OCI-LY1 (cell line): Measurements from ENCODE around the gene ANKRD2.

Experiments
- H2AFZ ChIP-seq: fragments of 200-600 bp; sonication (generic), shearing (Covaris generic); 2 replicates; pipeline ENCODE4 v1.6.0; 2014; ENCODE audit warnings: antibody characterized with exemption, mild to moderate bottlenecking, low read length
- H3F3A ChIP-seq: fragments of 200-600 bp; sonication (generic), shearing (Covaris generic); 2 replicates; pipeline ENCODE4 v1.6.0; 2014; ENCODE audit warnings: mild to moderate bottlenecking, antibody characterized with exemption, low read length, moderate library complexity; ENCODE audit not compliant: insufficient read depth
- H3K27ac ChIP-seq: fragments of 200-600 bp; sonication (generic); 2 replicates; pipeline ENCODE4 v1.5.1; 2014; ENCODE audit warnings: low read length, mixed run types, mild to moderate bottlenecking, low read depth; ENCODE audit not compliant: poor library complexity, severe bottlenecking
- H3K27me3 ChIP-seq: fragments of 200-600 bp; sonication (generic); 2 replicates; pipeline ENCODE4 v1.6.0; 2014; ENCODE audit warnings: antibody characterized with exemption, mild to moderate bottlenecking, low read length, moderate library complexity; ENCODE audit not compliant: insufficient read depth
- H3K36me3 ChIP-seq: fragments of 200-600 bp; sonication (generic); 2 replicates; pipeline ENCODE4 v1.6.1; 2014; ENCODE audit warnings: mild to moderate bottlenecking, antibody characterized with exemption, low read length, moderate library complexity, mixed read lengths; ENCODE audit not compliant: insufficient read depth
- H3K4me1 ChIP-seq: fragments of 200-600 bp; sonication (generic); 2 replicates; pipeline ENCODE4 v1.5.1; 2014; ENCODE audit warnings: mild to moderate bottlenecking, low read length, moderate library complexity; ENCODE audit not compliant: insufficient read depth, severe bottlenecking
- H3K4me2 ChIP-seq: fragments of 200-600 bp; sonication (generic), shearing (Covaris generic); 2 replicates; pipeline ENCODE4 v1.6.1; 2014; ENCODE audit warnings: low read length
- H3K4me3 ChIP-seq: fragments of 200-600 bp; sonication (generic); 2 replicates; pipeline ENCODE4 v1.5.1; 2014; ENCODE audit warnings: low read length, low read depth, mild to moderate bottlenecking, mixed read lengths; ENCODE audit not compliant: poor library complexity, severe bottlenecking
- H3K79me2 ChIP-seq: fragments of 200-600 bp; shearing (Covaris generic); 2 replicates; pipeline ENCODE4 v1.6.1; 2016; ENCODE audit warnings: mixed run types, low read length, mixed read lengths; ENCODE audit not compliant: insufficient read depth
- H3K9ac ChIP-seq: fragments of 200-600 bp; sonication (generic), shearing (Covaris generic); 2 replicates; pipeline ENCODE4 v1.6.1; 2014; ENCODE audit warnings: mild to moderate bottlenecking, low read length, mixed read lengths
- H3K9me2 ChIP-seq: fragments of 200-600 bp; sonication (generic), shearing (Covaris generic); 2 replicates; pipeline ENCODE4 v1.6.1; 2014; ENCODE audit warnings: low read depth, mild to moderate bottlenecking, low read length, mixed read lengths
- H3K9me3 ChIP-seq: fragments of 200-600 bp; shearing (Covaris generic); 2 replicates; pipeline ENCODE4 v1.6.1; 2014; ENCODE audit warnings: low read length, mixed read lengths
- H4K20me1 ChIP-seq: fragments of 200-600 bp; sonication (generic), shearing (Covaris generic); 2 replicates; pipeline ENCODE4 v1.6.0; 2016; ENCODE audit warnings: mild to moderate bottlenecking, low read length; ENCODE audit not compliant: insufficient read depth
- CTCF ChIP-seq: fragments of 200-600 bp; sonication (generic), shearing (Covaris generic); IDR thresholded peaks from 2 replicates; pipeline ENCODE4 v1.5.1; 2017; ENCODE audit warnings: mild to moderate bottlenecking, antibody characterized with exemption, low read length, moderate library complexity, mixed read lengths
- EZH2 ChIP-seq: fragments of 200-600 bp; sonication (generic), shearing (Covaris generic); IDR thresholded peaks from 2 replicates; pipeline ENCODE4 v1.8.0; 2017; ENCODE audit warnings: borderline replicate concordance, mixed run types, mild to moderate bottlenecking, antibody characterized with exemption, low read length, moderate library complexity, mixed read lengths

The ANKRD2 gene

GRCh38 chr10:97580421-97581367 is 8.1 kb downstream of the ANKRD2 start:
- no peak overlapping the region for H3K27ac ChIP-seq
- no peak overlapping the region for H3K4me2 ChIP-seq
- no peaks in the 10 kb centered on the region for H3K79me2 ChIP-seq
- no peaks in the 10 kb centered on the region for H3K36me3 ChIP-seq
- H3K9ac ChIP-seq = no peak overlapping the region
- H3K4me1 ChIP-seq = no peaks in the 10 kb centered on the region
- H3K27me3 ChIP-seq = no peaks in the 10 kb centered on the region
- no peak overlapping the region for H2AFZ ChIP-seq
- H3K9me2 ChIP-seq = no peaks in the 10 kb centered on the region
- no peaks in the 10 kb centered on the region for H3K9me3 ChIP-seq
- no peaks in the 10 kb centered on the region for H3F3A ChIP-seq
- H4K20me1 ChIP-seq = no peaks in the 10 kb centered on the region
- TF ChIP-seq EZH2 (no peak), CTCF (no peak)
- H3K4me3 ChIP-seq = no peak overlapping the region

- no peaks in the 10 kb centered on the region for H3F3A ChIP-seq
Measured at GRCh38 chr10:97582169-97582568, 9.6 kb downstream of the ANKRD2 start.

GRCh38 chr10:97583476-97583875 is 10.9 kb downstream of the ANKRD2 start:
- H3K4me2 ChIP-seq = no peak overlapping the region

More at GRCh38 chr10:97582169-97582568, 9.6 kb downstream of the ANKRD2 start:
- Histone ChIP-seq H4K20me1 (no peaks in the 10 kb centered on the region), H3K4me1 (no peaks in the 10 kb centered on the region), H3K9me2 (no peaks in the 10 kb centered on the region), H3K9ac (no peak overlapping the region), H2AFZ (no peak overlapping the region), H3K79me2 (no peaks in the 10 kb centered on the region), H3K9me3 (no peaks in the 10 kb centered on the region), H3K27ac (no peak overlapping the region), H3K27me3 (no peaks in the 10 kb centered on the region), H3K4me3 (no peak overlapping the region), H3K4me2 (no peak overlapping the region), H3K36me3 (no peaks in the 10 kb centered on the region)
- TF ChIP-seq EZH2 (no peak), CTCF (no peak)

More at GRCh38 chr10:97583476-97583875, 10.9 kb downstream of the ANKRD2 start:
- no peak overlapping the region for H3K9ac ChIP-seq
- no peak overlapping the region for H2AFZ ChIP-seq
- no peaks in the 10 kb centered on the region for H3K9me3 ChIP-seq
- H3K36me3 ChIP-seq = no peaks in the 10 kb centered on the region
- no peaks in the 10 kb centered on the region for H3K79me2 ChIP-seq
- no peaks in the 10 kb centered on the region for H3F3A ChIP-seq
- no peak overlapping the region for H3K4me3 ChIP-seq
- H4K20me1 ChIP-seq = no peaks in the 10 kb centered on the region
- no peaks in the 10 kb centered on the region for H3K4me1 ChIP-seq
- no peaks in the 10 kb centered on the region for H3K9me2 ChIP-seq
- H3K27ac ChIP-seq = no peak overlapping the region
- no peak for TF ChIP-seq EZH2
- TF ChIP-seq CTCF = no peak
- no peaks in the 10 kb centered on the region for H3K27me3 ChIP-seq
